HG03520 (cell line): ENCODE data around the gene CCDC152.
"Not testable (repeated sequence)": the region's sequence is repeated elsewhere in the genome, so short reads cannot be mapped to it uniquely, and the experiment has no call there.

Experiments used
- ATAC-seq: cut with Tn5 transposase; IDR thresholded peaks from one replicate; pipeline ENCODE4 v1.9.1; 2021; ENCODE audit warnings: mild to moderate bottlenecking, moderate library complexity; ENCODE audit not compliant: unreplicated experiment

Gene CCDC152

DNA sequence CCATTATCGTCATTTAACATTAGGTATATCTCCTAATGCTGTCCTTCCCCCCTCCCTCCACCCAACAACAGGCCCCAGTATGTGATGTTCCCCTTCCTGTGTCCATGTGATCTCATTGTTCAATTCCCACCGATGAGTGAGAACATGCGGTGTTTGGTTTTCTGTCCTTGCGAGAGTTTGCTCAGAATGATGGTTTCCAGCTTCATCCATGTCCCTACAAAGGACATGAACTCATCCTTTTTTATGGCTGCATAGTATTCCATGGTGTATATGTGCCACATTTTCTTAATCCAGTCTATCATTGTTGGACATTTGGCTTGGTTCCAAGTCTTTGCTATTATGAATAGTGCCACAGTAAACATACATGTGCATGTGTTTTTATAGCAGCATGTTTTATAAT, 87.8 kb downstream of the CCDC152 start:
- ATAC-seq = not testable (repeated sequence)

DNA sequence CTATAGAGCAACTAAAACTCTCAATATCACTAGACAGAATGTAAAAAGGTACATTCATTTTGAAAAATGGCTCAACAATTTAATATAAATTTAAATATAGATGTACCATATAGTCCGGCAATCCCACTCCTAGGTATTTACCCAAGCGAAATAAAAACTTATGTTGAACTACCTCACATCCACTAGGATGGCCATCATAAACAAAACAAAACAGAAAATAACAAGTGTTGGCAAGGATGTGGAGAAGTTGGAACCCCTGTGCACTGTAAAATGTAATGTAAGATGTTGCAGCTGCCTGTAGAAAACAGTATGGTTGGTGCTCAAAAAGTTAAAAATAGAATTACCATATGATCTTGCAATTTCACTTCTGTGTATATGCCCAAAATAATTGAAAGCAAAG, 91.9 kb downstream of the CCDC152 start:
- no peak for ATAC-seq

DNA sequence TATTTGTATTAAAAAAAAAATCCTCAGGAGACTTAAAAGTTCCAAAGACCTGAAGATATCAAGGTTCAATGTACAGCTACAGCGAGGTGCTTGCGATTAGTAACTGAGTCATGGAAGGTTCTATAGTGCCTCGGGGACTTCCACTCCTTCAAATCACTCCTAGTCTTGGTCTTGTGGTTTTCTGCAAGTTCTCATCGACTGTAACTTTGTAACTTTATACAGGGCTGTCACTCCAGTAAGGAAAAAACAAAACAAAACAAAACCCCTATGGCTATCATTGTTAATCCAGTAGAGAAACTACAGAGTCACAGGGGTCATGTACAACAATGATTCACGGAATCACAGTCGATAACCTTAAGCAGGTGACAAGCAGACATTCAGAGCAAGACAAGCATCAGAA, 94.9 kb downstream of the CCDC152 start:
- no peak for ATAC-seq
